Neuronal stem cell (in vitro differentiated cells): ENCODE results near the gene GPR22.

Experiments
- DNase-seq: peaks from one replicate; pipeline ENCODE4 v3.0.0-alpha.2; 2013; ENCODE audit warnings: low spot score
- H2AFZ ChIP-seq: one replicate; pipeline ENCODE4 v1.6.1; 2013; ENCODE audit warnings: mild to moderate bottlenecking, low read length, inconsistent platforms
- H2AK5ac ChIP-seq: 2 replicates; pipeline ENCODE4 v1.6.1; 2013; ENCODE audit warnings: low read depth, mild to moderate bottlenecking, inconsistent platforms, low read length, moderate library complexity, mixed read lengths
- H2BK120ac ChIP-seq: 2 replicates; pipeline ENCODE4 v1.6.1; 2013; ENCODE audit warnings: low read depth, mild to moderate bottlenecking, inconsistent platforms, low read length, moderate library complexity, mixed read lengths
- H2BK12ac ChIP-seq: one replicate; pipeline ENCODE4 v1.6.1; 2013; ENCODE audit warnings: low read length, inconsistent platforms
- H2BK15ac ChIP-seq: 2 replicates; pipeline ENCODE4 v1.6.1; 2013; ENCODE audit warnings: mild to moderate bottlenecking, low read length, inconsistent platforms, mixed read lengths
- H2BK5ac ChIP-seq: one replicate; pipeline ENCODE4 v1.6.1; 2013; ENCODE audit warnings: inconsistent platforms, mild to moderate bottlenecking, low read length, moderate library complexity
- H3K14ac ChIP-seq: one replicate; pipeline ENCODE4 v1.6.1; 2013; ENCODE audit warnings: low read length, inconsistent platforms
- H3K18ac ChIP-seq: 2 replicates; pipeline ENCODE4 v1.6.1; 2013; ENCODE audit warnings: low read length, inconsistent platforms
- H3K23ac ChIP-seq: 2 replicates; pipeline ENCODE4 v1.6.1; 2013; ENCODE audit warnings: low read depth, mild to moderate bottlenecking, mixed read lengths, low read length, inconsistent platforms; ENCODE audit not compliant: poor library complexity
- H3K27ac ChIP-seq: replicated peaks from 3 replicates; pipeline ENCODE4 v1.5.1; 2013; ENCODE audit warnings: low read length, inconsistent platforms
- H3K27me3 ChIP-seq, 3 experiments: 2 replicates each; pipeline ENCODE4 v1.6.1; 2013; ENCODE audit warnings: low read length in 3 of 3, mild to moderate bottlenecking in 2 of 3, inconsistent platforms in 1 of 3, low read depth in 1 of 3, mixed read lengths in 1 of 3, moderate library complexity in 1 of 3; ENCODE audit not compliant: control insufficient read depth in 3 of 3, insufficient read depth in 3 of 3
- H3K36me3 ChIP-seq, 2 donors: replicated peaks in 1 of 2; 2 replicates each; pipeline ENCODE4 v1.6.1; 2013; ENCODE audit warnings: low read length in 2 of 2; ENCODE audit not compliant: control insufficient read depth in 2 of 2, insufficient read depth in 2 of 2
- H3K4ac ChIP-seq: 2 replicates; pipeline ENCODE4 v1.6.1; 2013; ENCODE audit warnings: inconsistent platforms, mild to moderate bottlenecking, low read length, moderate library complexity
- H3K4me1 ChIP-seq, 2 donors: 1 replicate in 1 of 2; 2 replicates in 1 of 2; pipeline ENCODE4 v1.6.1; 2013; ENCODE audit warnings: low read length in 2 of 2, low read depth in 1 of 2; ENCODE audit not compliant: control insufficient read depth in 2 of 2, insufficient read depth in 1 of 2
- H3K4me2 ChIP-seq: one replicate; pipeline ENCODE4 v1.6.1; 2013; ENCODE audit warnings: mild to moderate bottlenecking, low read length, inconsistent platforms; ENCODE audit not compliant: insufficient read depth, poor library complexity, severe bottlenecking
- H3K4me3 ChIP-seq, 2 donors: 2 replicates each; pipeline ENCODE4 v1.5.1; 2013; ENCODE audit warnings: low read length in 2 of 2, mild to moderate bottlenecking in 2 of 2, inconsistent platforms in 1 of 2, moderate library complexity in 1 of 2
- H3K79me1 ChIP-seq: one replicate; pipeline ENCODE4 v1.6.1; 2013; ENCODE audit warnings: low read depth, mild to moderate bottlenecking, inconsistent platforms, low read length, moderate library complexity
- H3K9ac ChIP-seq: one replicate; pipeline ENCODE4 v1.6.1; 2013; ENCODE audit warnings: mild to moderate bottlenecking, low read depth, low read length, inconsistent platforms; ENCODE audit not compliant: poor library complexity
- H3K9me3 ChIP-seq, 2 donors: replicated peaks in 1 of 2; 2 replicates each; pipeline versions ENCODE3 to v1.6.1; 2013; ENCODE audit warnings: low read length in 2 of 2, mild to moderate bottlenecking in 2 of 2, inconsistent platforms in 1 of 2, low read depth in 1 of 2, mixed read lengths in 1 of 2, moderate library complexity in 1 of 2; ENCODE audit not compliant: control insufficient read depth in 2 of 2, insufficient read depth in 1 of 2
- H4K8ac ChIP-seq: one replicate; pipeline ENCODE4 v1.6.1; 2013; ENCODE audit warnings: low read depth, mild to moderate bottlenecking, inconsistent platforms, low read length, moderate library complexity
- H4K91ac ChIP-seq: one replicate; pipeline ENCODE4 v1.6.1; 2013; ENCODE audit warnings: low read length, low read depth, mild to moderate bottlenecking, inconsistent platforms; ENCODE audit not compliant: poor library complexity
- WGBS, 2 donors: extraction: QIAGEN DNeasy Blood & Tissue Kit; methylation state at CpG; one replicate each; pipeline ENCODE4 v1.1.7; 2013; ENCODE audit warnings: missing lambda C conversion rate in 2 of 2, mixed read lengths in 1 of 2; ENCODE audit not compliant: insufficient read length in 2 of 2, insufficient replicate concordance in 1 of 2; ENCODE audit errors: extremely low coverage in 2 of 2; 5-methylcytosine and 5-hydroxymethylcytosine counted together

Gene GPR22

GRCh38 chr7:107502797-107503196, 32.9 kb downstream of the GPR22 start:
- Histone ChIP-seq H3K36me3 (peaks cover 0 to 3% of the 10 kb centered on the region in 2 donors), H4K8ac (no peak overlapping the region), H3K18ac (no peak overlapping the region), H3K4me3 (no peak overlapping the region), H2AK5ac (no peak overlapping the region), H3K27ac (no peak overlapping the region), H4K91ac (no peak overlapping the region), H3K23ac (no peak overlapping the region), H2BK12ac (no peak overlapping the region), H3K4me2 (no peak overlapping the region), H3K4me1 (no peaks in the 10 kb centered on the region), H3K27me3 (no peaks in the 10 kb centered on the region), H3K14ac (no peak overlapping the region), H2BK5ac (no peak overlapping the region), H3K9ac (no peak overlapping the region), H2AFZ (no peak overlapping the region), H3K79me1 (peaks cover 1% of the 10 kb centered on the region), H3K9me3 (peaks cover 0 to 4% of the 10 kb centered on the region in 2 donors), H2BK120ac (no peak overlapping the region), H2BK15ac (no peak overlapping the region), H3K4ac (no peak overlapping the region)
- DNase-seq = no peak
- WGBS, 2 donors = no CpG with 5 or more reads among the region's 2 CpGs

- H4K91ac ChIP-seq = no peak overlapping the region
- H3K4ac ChIP-seq = no peak overlapping the region
- no peak overlapping the region for H2BK5ac ChIP-seq
- no peak overlapping the region for H3K14ac ChIP-seq
- no peak overlapping the region for H3K18ac ChIP-seq
- H3K36me3 ChIP-seq = peaks cover 0 to 3% of the 10 kb centered on the region in 2 donors
- H3K9me3 ChIP-seq = peaks cover 0 to 10% of the 10 kb centered on the region in 2 donors
- H4K8ac ChIP-seq = no peak overlapping the region
- H2AK5ac ChIP-seq = no peak overlapping the region
- no peak overlapping the region for H3K27ac ChIP-seq
- no peak overlapping the region for H3K4me2 ChIP-seq
- H2AFZ ChIP-seq = no peak overlapping the region
- H2BK12ac ChIP-seq = no peak overlapping the region
- no peak overlapping the region for H2BK15ac ChIP-seq
- no peak overlapping the region for H3K4me3 ChIP-seq
- DNase-seq = no peak
- H3K27me3 ChIP-seq = no peaks in the 10 kb centered on the region
- H3K9ac ChIP-seq = no peak overlapping the region
- H3K79me1 ChIP-seq = peaks cover 2% of the 10 kb centered on the region
- H2BK120ac ChIP-seq = no peak overlapping the region
- H3K4me1 ChIP-seq = no peaks in the 10 kb centered on the region
- no peak overlapping the region for H3K23ac ChIP-seq
Measured at GRCh38 chr7:107503687-107504086, 33.8 kb downstream of the GPR22 start.

- DNase-seq = no peak
- Histone ChIP-seq H2BK5ac (no peak overlapping the region), H3K9me3 (peaks cover 0 to 14% of the 10 kb centered on the region in 2 donors), H3K14ac (no peak overlapping the region), H2BK15ac (no peak overlapping the region), H4K91ac (no peak overlapping the region), H3K4me1 (no peaks in the 10 kb centered on the region), H3K79me1 (peaks cover 2% of the 10 kb centered on the region), H3K18ac (no peak overlapping the region), H3K27ac (no peak overlapping the region), H3K27me3 (no peaks in the 10 kb centered on the region), H2BK120ac (no peak overlapping the region), H3K4me3 (no peak overlapping the region), H3K36me3 (peaks cover 0 to 3% of the 10 kb centered on the region in 2 donors), H2AFZ (no peak overlapping the region), H2BK12ac (no peak overlapping the region), H3K4me2 (no peak overlapping the region), H4K8ac (no peak overlapping the region), H3K4ac (no peak overlapping the region), H3K9ac (no peak overlapping the region), H3K23ac (no peak overlapping the region), H2AK5ac (no peak overlapping the region)
- WGBS, 2 donors = no CpG with 5 or more reads among the region's 1 CpG
Measured at GRCh38 chr7:107505362-107505761, 35.5 kb downstream of the GPR22 start.

GRCh38 chr7:107505997-107506673, 36.3 kb downstream of the GPR22 start:
- no peak overlapping the region for H2BK12ac ChIP-seq
- H3K27me3 ChIP-seq = no peaks in the 10 kb centered on the region
- no CpG with 5 or more reads among the region's 2 CpGs for WGBS, 2 donors

More at GRCh38 chr7:107505997-107506673, 36.3 kb downstream of the GPR22 start:
- Histone ChIP-seq H3K23ac (no peak overlapping the region), H2BK15ac (no peak overlapping the region), H2BK120ac (no peak overlapping the region), H3K9me3 (peaks cover 0 to 14% of the 10 kb centered on the region in 2 donors), H3K9ac (no peak overlapping the region), H4K8ac (no peak overlapping the region), H3K79me1 (peaks cover 2% of the 10 kb centered on the region), H3K4me1 (no peaks in the 10 kb centered on the region), H4K91ac (no peak overlapping the region), H2AFZ (no peak overlapping the region), H3K4me2 (no peak overlapping the region), H3K18ac (no peak overlapping the region), H3K36me3 (peaks cover 0 to 3% of the 10 kb centered on the region in 2 donors), H3K27ac (no peak overlapping the region), H3K4me3 (no peak overlapping the region), H2BK5ac (no peak overlapping the region), H3K4ac (no peak overlapping the region), H2AK5ac (no peak overlapping the region), H3K14ac (no peak overlapping the region)
- no peak for DNase-seq
